AG09319 (cell line): ENCODE data around the gene TAF3.

Experiments used
- DNase-seq: peaks from one replicate; pipeline ENCODE4 v3.0.0-alpha.2; 2010; ENCODE audit warnings: low read depth; ENCODE audit errors: extremely low read depth
- TF ChIP-seq, protein P1 (sequence below): IDR thresholded peaks from 2 replicates; pipeline ENCODE4 v1.5.1; 2011; ENCODE audit warnings: low read depth, mild to moderate bottlenecking, inconsistent platforms, low read length, moderate library complexity

TAF3 gene

DNA sequence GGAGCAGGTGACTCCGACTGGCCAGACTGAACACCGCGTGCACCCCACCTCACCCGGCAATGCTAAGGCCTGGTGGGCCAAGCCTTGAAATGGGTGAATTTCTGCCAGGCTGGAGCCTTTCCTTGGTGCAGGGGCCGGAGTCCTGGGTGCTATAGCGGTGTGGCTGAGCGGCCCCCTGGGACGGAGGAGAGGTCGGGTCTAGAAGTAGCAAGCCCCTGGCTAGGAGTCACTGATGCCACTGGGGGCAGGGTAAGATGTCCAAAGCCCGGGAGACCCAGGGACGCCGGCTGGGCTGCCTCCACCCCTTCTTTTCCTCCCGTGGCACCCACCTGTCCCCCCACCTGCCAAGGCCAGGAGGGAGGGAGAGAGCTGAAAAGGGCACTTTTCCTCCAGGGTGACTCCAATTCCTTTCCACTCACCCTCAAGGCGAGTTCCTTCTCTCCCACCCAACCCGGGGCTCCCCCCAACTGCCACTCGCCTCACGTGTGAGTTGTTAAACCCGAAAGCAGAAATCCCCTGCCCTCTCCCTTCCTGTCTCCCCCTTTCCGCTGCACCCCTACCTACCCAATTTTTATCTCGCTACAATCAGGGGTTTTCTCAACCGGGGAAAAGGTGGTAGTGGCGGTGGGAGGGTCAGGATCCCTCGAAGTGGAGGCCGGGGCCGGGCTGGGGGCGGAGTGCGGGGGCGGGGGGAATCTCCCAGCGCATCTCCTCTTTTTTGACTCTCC is 230.1 kb downstream of the TAF3 start:
- TF ChIP-seq, protein P1, sequence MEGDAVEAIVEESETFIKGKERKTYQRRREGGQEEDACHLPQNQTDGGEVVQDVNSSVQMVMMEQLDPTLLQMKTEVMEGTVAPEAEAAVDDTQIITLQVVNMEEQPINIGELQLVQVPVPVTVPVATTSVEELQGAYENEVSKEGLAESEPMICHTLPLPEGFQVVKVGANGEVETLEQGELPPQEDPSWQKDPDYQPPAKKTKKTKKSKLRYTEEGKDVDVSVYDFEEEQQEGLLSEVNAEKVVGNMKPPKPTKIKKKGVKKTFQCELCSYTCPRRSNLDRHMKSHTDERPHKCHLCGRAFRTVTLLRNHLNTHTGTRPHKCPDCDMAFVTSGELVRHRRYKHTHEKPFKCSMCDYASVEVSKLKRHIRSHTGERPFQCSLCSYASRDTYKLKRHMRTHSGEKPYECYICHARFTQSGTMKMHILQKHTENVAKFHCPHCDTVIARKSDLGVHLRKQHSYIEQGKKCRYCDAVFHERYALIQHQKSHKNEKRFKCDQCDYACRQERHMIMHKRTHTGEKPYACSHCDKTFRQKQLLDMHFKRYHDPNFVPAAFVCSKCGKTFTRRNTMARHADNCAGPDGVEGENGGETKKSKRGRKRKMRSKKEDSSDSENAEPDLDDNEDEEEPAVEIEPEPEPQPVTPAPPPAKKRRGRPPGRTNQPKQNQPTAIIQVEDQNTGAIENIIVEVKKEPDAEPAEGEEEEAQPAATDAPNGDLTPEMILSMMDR: no peak
- DNase-seq: no peak

DNA sequence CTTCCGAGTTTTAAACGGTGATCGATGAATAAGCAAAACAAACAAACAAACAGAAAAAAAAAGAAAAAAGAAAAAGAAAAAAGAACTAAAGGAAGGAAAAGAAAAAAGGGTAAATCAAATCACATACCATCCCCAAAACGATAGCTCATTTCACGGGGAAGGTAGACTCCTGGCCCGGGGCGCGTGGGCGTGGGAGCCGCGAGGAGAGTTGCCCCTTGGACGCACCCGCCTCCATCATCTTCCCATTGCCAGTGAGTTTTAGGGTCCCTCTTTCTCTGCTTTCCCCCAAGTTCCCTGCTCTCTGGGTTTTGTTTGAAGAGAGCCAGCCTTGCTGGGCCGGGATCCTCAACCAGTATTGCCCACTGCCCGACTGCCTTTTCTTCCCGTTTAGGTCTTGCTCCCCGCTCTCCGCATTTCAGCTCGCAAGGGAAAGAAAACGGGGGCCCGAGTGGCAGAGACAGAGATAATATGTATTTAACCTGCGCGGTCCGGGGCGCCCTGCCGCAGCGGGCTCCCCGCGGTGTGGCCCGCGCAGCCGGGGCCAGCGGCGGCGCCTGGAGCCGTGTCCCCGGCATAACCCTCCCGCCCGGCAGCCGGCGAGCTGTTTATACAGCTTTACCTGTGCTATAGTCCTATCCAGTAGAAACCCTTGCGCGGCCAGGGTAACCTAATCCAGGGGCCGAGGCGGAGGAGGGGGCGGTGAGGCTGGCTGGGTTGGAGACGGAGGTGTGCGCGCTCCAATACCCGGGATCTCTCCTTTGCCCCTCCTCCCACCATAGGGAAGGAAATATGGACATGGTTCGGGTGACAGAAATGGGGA is 230.9 kb downstream of the TAF3 start:
- TF ChIP-seq, protein P1: no peak
- DNase-seq: no peak

DNA sequence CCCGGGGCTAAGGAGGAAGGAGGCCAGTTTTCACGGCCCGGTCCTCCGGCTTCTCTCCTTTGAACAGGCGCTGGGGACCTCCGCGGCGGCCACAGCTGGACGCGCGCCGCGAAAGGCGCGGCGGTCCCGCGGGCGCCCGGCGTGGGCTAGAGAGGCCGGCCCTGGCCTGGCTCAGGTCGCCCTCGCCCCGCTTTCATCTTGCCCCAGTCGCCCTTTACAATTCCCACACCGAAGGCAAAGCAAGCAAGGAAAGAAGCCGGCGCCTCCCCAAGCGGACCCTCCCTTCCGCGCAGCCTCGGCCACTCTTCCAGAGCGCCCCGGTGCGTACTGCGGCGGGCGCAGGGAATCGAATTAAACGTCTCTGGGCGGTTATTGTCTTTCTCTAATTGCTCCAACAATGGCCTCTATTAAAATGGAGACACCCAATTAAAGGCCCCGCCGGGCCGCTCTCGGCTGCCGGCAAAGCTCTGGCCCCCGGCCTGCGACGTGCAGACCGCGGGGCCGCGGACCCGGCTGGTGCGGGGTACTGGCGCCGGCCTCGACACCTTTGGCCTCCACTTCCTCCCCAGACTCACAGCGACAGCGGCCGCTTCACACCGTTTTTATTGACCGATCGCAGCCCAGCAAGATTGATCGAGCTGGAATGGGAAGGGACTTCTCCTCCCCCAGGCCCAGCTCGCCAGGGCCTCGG is 231.7 kb downstream of the TAF3 start:
- no peak for DNase-seq
- TF ChIP-seq, protein P1: no peak

DNA sequence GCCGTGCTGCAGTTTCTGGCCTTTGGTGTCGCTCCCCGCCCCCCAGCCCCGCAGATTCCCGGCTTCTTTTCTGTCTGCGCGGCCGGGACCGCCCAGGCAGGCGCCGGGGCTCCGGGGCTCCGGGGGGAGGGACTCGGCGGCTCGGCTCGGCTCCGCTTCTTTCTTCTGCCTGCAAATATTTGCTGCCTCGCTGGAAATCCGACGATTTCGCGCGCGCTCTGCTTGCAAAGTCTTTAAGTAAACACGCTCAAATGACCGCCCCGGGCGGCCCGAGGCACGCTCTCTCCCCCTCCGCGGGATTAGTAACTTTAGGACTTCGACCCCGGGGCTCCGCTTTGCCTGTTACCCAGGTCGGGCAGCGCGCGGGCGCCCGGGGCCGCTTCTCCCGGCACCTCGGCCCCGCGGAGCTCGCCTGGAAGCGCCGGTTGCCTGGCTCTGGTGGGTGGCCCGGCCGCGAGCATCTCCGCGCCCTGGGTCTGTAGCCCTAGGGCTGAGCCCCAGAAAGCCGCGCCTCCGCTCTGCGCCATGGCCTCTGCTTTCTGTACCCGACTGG is 232.3 kb downstream of the TAF3 start:
- TF ChIP-seq, protein P1: no peak
- DNase-seq: no peak

DNA sequence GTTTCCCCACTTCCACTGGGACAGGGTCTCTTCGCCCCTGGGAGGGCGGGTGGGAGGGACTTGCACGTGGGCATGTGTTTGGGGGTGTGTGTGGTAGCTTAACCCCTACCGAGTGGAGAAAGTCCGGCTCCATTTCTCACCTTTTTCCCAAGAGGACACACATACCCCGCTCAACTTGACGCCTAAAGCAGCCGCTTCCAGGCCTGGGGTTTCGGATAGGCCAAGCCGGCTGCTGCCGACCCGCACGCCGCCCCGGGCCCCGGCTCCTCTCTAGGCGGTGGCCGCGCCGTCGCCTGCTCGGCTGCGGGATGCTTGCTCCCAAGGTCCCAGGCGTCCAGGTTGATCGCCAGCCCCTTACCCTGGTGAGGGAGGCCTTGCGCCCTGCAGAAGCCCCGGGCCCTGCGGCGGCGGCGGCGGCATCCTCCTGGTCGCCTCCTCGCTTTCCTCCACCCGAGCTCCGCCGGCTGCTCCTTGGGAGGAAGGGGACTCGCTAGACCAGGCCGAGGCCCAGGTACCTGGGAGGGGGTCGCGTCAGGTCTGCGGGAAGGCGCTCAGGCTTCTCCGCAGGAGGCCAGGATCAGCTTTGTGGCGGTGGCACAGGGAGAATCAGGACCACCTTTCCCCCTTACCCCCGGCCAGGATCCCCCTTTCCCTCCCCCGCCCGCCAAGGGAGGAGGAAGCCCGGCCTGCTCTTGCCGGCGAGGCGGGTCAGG is 233.0 kb downstream of the TAF3 start:
- no peak for DNase-seq
- TF ChIP-seq, protein P1: no peak

DNA sequence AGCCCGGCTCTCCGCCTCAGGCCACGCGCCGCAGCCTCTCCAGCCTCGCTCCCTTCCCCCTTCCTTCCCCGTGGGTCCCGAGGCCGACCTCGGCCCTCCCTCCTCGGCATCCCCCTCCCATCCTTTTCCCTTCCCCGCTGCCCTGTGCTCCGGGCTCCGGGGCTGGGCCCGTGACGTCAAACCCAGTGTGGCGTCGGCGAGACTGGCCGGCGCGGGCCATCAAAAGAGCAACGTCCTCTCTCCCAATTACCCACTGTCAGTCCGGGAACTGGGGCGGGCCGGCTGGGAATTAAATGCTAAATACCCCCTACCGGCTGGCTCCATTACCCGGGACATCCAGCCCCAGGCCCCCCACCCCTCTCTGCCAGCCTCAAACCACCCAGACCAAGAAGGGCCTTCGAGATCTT is 233.5 kb downstream of the TAF3 start:
- TF ChIP-seq, protein P1: no peak
- no peak for DNase-seq
